Activated T-cell treated with anti-CD3 and anti-CD28 coated beads, Interleukin-2, amount 50 U/mL, for 72 hours (primary cell): ENCODE results near the gene MYO16. TPM values are rescaled to one million over a fixed set of nuclear protein-coding genes. Genes with fewer than 3 reads are reported as not detected.

Experiments
- ATAC-seq, 2 donors: fragments of 150-1000 bp; cut with Tn5 transposase; replicated peaks in 1 of 2; 2 replicates each; pipeline ENCODE4 v1.10.0; 2021; ENCODE audit warnings: moderate library complexity in 2 of 2, mild to moderate bottlenecking in 1 of 2
- DNase-seq, 2 donors: peaks; one replicate each; pipeline ENCODE4 v3.0.0; 2021 to 2022; ENCODE audit warnings: mixed read lengths in 1 of 2
- H3K27ac Mint-ChIP-seq: one replicate; pipeline ENCODE4 v1.8.0; 2022; ENCODE audit warnings: mild to moderate bottlenecking, moderate library complexity, mixed read lengths
- H3K27me3 Mint-ChIP-seq: one replicate; pipeline ENCODE4 v1.8.0; 2022; ENCODE audit warnings: low read depth, mixed read lengths
- H3K36me3 Mint-ChIP-seq, 2 donors: one replicate each; pipeline ENCODE4 v1.8.0; 2022; ENCODE audit warnings: mixed read lengths in 2 of 2, mild to moderate bottlenecking in 1 of 2; ENCODE audit not compliant: insufficient read depth in 2 of 2
- H3K4me1 Mint-ChIP-seq: one replicate; pipeline ENCODE4 v1.8.0; 2022; ENCODE audit warnings: low read depth, mixed read lengths
- H3K4me3 Mint-ChIP-seq, 2 donors: one replicate each; pipeline ENCODE4 v1.8.0; 2022; ENCODE audit warnings: mild to moderate bottlenecking in 2 of 2, mixed read lengths in 2 of 2, moderate library complexity in 2 of 2
- H3K9me3 Mint-ChIP-seq, 2 donors: one replicate each; pipeline ENCODE4 v1.8.0; 2022; ENCODE audit warnings: mixed read lengths in 2 of 2
- total RNA-seq, 2 donors: library from RNA; stranded (reverse); gene quantifications; one replicate each; pipeline ENCODE4 v1.2.3, GENCODE V29; 2022

The MYO16 gene
- total RNA-seq, 2 donors from 2014 or later: not detected

DNA sequence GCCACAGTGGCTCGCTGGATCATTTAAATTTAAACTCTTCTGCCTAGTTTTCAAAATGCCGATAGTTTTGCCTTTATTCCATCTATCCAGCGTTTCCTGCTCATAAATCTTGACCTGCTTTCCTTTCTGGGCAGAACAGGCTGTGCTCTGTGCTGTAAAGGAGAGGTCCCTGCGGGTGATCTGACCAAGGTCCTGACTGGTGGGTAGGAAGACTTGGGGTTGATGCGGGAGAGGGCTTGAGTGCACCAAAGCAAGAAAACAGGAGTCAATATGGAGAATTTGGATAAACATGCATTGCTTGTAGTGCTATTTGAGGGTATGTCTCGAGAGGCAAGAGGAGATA, 533.6 kb downstream of the MYO16 start:
- peaks cover 14% of the 10 kb centered on the region for H3K4me1 Mint-ChIP-seq
- no peaks in the 10 kb centered on the region for H3K36me3 Mint-ChIP-seq
- H3K9me3 Mint-ChIP-seq: peaks cover 0 to 1% of the 10 kb centered on the region in 2 donors
- peak overlapping the region in 1 of 2 donors; percentile 0 for H3K4me3 Mint-ChIP-seq
- ATAC-seq (no peak), DNase-seq (no peak)
- no peak overlapping the region for H3K27ac Mint-ChIP-seq
- peaks cover 48% of the 10 kb centered on the region for H3K27me3 Mint-ChIP-seq

DNA sequence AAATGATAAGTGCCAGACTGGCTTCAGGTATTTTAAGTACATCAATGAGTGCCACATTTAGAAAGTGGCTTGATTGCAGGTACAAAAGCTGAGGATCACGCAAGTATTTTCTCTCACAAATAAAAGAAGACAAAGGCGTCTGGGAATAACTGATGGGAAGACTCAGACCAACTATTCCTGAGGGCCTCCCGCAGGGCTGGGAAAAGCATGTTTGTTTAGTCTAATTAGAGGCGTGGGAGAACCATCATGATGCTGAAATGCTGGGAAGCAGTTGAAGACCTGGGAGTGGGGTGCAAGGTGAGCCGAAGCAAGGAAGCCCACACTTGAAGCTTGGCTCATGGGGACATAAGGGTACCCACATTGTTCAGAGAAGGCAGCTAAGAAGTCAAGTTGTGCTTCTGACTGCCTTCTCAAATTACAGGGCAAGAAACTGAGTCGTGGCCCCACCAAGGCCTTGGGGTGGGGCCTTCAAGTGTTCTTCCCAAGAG, 536.0 kb downstream of the MYO16 start:
- H3K36me3 Mint-ChIP-seq: no peaks in the 10 kb centered on the region
- H3K4me1 Mint-ChIP-seq: peaks cover 14% of the 10 kb centered on the region
- no peak overlapping the region for H3K4me3 Mint-ChIP-seq
- ATAC-seq: no peak
- H3K9me3 Mint-ChIP-seq: peaks cover 0 to 1% of the 10 kb centered on the region in 2 donors
- H3K27ac Mint-ChIP-seq: no peak overlapping the region
- no peak for DNase-seq
- peaks cover 41% of the 10 kb centered on the region for H3K27me3 Mint-ChIP-seq

GRCh38 chr13:109166804-109167203, 537.4 kb downstream of the MYO16 start:
- peaks cover 33% of the 10 kb centered on the region for H3K27me3 Mint-ChIP-seq
- DNase-seq: no peak
- no peak overlapping the region for H3K27ac Mint-ChIP-seq

DNA sequence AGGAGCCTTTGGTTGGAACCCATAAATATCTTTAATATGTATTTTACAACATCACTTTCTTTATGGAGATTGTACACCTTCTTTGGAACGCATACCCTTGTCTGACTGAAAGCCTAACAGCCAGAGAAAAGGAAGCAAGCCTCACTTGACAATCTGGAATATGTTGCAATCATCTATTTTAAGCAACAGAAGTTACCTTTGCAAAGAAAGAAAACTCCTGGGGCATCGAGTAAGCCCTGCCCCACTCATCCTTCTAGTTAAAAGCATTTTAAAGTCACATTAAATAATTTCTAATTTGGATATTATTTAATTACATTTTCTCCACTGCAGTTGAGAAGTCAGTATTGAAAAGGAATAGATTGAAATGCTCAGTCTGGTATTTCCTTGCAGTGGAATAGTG, 542.7 kb downstream of the MYO16 start:
- Mint-ChIP-seq H3K4me3 (no peak overlapping the region), H3K27ac (no peak overlapping the region), H3K36me3 (no peaks in the 10 kb centered on the region), H3K4me1 (no peaks in the 10 kb centered on the region), H3K27me3 (peaks cover 14% of the 10 kb centered on the region), H3K9me3 (no peaks in the 10 kb centered on the region)
- ATAC-seq: no peak
- DNase-seq: no peak

More at GRCh38 chr13:109166804-109167203, 537.4 kb downstream of the MYO16 start:
- peaks cover 8% of the 10 kb centered on the region for H3K4me1 Mint-ChIP-seq
- ATAC-seq: no peak
- H3K4me3 Mint-ChIP-seq: no peak overlapping the region
- H3K36me3 Mint-ChIP-seq: no peaks in the 10 kb centered on the region
- peaks cover 0 to 1% of the 10 kb centered on the region in 2 donors for H3K9me3 Mint-ChIP-seq

DNA sequence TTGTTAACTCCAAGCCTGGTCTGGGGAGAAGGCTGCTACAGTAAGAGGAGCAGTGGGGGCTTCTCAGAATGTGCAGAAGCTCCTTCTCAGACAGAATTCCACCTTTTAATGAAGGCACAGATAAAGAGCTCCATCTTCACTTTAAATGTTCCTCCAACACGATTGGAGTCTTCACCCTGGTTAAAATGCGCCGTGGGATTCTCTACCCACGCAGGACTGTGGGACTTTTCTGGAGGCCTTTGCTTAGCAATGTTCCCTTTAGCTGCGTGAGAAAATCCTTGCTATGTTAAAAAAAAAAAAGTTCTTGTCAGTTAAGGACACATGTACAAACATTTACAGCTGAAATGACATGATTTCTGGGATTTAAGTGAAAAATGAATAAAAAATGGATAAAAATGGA, 546.3 kb downstream of the MYO16 start:
- Mint-ChIP-seq H3K9me3 (no peaks in the 10 kb centered on the region), H3K27me3 (peaks cover 7% of the 10 kb centered on the region), H3K4me1 (no peaks in the 10 kb centered on the region), H3K4me3 (no peak overlapping the region), H3K27ac (no peak overlapping the region), H3K36me3 (no peaks in the 10 kb centered on the region)
- DNase-seq (no peak), ATAC-seq (no peak)

GRCh38 chr13:109180905-109181425, 551.6 kb downstream of the MYO16 start:
- Mint-ChIP-seq H3K4me1 (no peaks in the 10 kb centered on the region), H3K4me3 (no peak overlapping the region), H3K9me3 (no peaks in the 10 kb centered on the region), H3K27ac (no peak overlapping the region), H3K36me3 (no peaks in the 10 kb centered on the region), H3K27me3 (peaks cover 7% of the 10 kb centered on the region)
- ATAC-seq (no peak), DNase-seq (no peak)

DNA sequence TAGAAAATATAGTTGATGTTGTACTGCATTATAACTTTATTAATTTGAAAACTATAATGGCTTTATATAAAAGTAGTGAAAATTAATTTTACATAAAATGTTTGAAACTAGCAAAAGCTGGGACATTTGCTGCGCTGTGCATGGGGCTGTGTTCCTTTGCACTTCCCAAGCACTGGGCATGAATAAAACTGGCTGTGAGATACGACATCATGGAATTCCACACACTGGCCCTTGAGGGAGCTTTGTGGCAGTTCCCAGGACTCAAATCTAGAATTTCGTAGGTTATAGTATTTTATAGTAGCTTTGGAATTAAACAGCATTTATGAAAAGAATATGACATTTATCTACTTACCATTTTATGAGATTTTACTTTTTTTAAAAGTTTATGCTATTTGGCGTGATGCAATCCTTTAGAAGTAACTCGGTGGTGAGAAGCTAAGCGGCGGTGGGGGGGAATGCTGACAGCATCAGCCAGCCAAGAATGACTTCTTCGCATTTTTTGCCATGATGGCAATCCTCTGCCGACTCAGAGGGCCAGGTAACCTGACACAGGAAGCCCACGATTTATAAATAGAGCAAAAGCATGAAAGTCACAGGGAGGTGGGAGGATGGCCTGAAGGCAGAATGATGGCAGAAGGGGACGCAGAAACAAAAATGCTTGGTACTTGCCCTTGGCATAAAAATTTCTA, 553.5 kb downstream of the MYO16 start:
- ATAC-seq: no peak
- no peak for DNase-seq
- Mint-ChIP-seq H3K4me3 (no peak overlapping the region), H3K27me3 (peaks cover 11% of the 10 kb centered on the region), H3K9me3 (no peaks in the 10 kb centered on the region), H3K27ac (no peak overlapping the region), H3K4me1 (no peaks in the 10 kb centered on the region), H3K36me3 (no peaks in the 10 kb centered on the region)

- no peak for DNase-seq
- ATAC-seq: no peak
- H3K4me3 Mint-ChIP-seq: no peak overlapping the region
- H3K27ac Mint-ChIP-seq: no peak overlapping the region
- peaks cover 30% of the 10 kb centered on the region for H3K27me3 Mint-ChIP-seq
- H3K9me3 Mint-ChIP-seq: no peaks in the 10 kb centered on the region
- no peaks in the 10 kb centered on the region for H3K4me1 Mint-ChIP-seq
- H3K36me3 Mint-ChIP-seq: no peaks in the 10 kb centered on the region
These were observed 562.0 kb downstream of the MYO16 start for GRCh38 chr13:109191413-109191812.

DNA sequence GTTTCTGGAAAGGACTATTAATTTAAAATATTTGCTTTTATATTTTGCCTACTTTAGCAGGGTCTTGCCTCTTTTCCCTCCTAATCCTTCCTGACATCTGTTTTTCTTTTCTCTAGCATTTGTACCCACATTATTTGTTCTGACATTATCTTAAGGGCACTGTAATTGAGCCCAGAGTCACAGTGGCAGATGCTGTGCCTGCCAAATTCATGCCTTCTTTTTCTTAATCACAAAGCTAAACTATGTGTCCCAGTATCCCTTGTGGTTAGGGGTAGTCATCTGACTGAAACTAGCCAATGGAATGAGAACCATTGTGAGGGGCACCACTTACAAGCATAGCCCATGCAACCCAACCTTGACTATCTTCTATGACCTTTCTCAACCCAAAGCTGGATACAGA, 562.9 kb downstream of the MYO16 start:
- no peaks in the 10 kb centered on the region for H3K4me1 Mint-ChIP-seq
- H3K36me3 Mint-ChIP-seq: no peaks in the 10 kb centered on the region
- no peak overlapping the region for H3K27ac Mint-ChIP-seq
- H3K9me3 Mint-ChIP-seq: no peaks in the 10 kb centered on the region
- H3K27me3 Mint-ChIP-seq: peaks cover 28% of the 10 kb centered on the region
- DNase-seq (no peak), ATAC-seq (no peak)
- H3K4me3 Mint-ChIP-seq: no peak overlapping the region

DNA sequence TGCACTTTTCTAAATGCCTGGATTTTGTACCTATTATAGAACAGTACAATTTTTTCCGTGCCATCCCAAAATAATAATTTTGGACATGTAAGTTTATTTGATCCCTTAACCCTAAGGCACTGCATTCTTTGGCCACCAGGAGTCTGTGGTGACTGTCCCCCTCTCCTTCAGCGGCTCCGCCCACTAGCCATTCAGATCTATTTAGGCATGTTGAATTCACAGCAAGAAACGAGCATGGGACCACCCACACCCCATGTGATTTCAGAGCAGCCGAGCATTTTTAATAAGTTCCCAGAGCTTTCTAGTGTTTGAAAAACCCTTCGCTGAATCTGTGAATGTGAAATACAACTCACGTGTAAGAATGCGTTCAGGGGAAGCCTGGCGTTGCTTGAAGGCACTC, 567.5 kb downstream of the MYO16 start:
- H3K4me1 Mint-ChIP-seq: no peaks in the 10 kb centered on the region
- H3K27ac Mint-ChIP-seq: no peak overlapping the region
- H3K36me3 Mint-ChIP-seq: no peaks in the 10 kb centered on the region
- H3K4me3 Mint-ChIP-seq: no peak overlapping the region
- H3K9me3 Mint-ChIP-seq: no peaks in the 10 kb centered on the region
- ATAC-seq: no peak
- peaks cover 12% of the 10 kb centered on the region for H3K27me3 Mint-ChIP-seq
- DNase-seq: no peak

DNA sequence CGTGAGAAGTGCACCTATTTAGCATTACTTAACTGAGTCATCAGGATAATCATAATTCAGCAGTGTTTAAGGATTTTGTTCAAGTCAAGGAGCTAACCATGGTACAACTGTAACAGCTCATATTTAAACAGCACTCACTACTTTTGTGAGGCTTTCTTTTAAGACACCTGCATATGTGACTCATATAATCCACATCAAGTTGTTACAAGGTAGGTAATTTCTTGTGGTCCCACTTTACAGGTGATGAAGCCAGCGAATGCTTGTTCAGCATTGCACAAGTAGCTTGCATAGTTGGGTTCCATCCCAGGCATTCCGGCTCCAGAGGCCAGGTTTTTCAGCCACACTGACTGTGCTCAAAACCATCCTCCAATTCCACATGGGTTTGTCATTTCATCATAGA, 569.2 kb downstream of the MYO16 start:
- no peak for DNase-seq
- H3K4me3 Mint-ChIP-seq: no peak overlapping the region
- H3K9me3 Mint-ChIP-seq: peaks cover 0 to 4% of the 10 kb centered on the region in 2 donors
- no peaks in the 10 kb centered on the region for H3K36me3 Mint-ChIP-seq
- no peak for ATAC-seq
- H3K27me3 Mint-ChIP-seq: peaks cover 12% of the 10 kb centered on the region
- H3K4me1 Mint-ChIP-seq: no peaks in the 10 kb centered on the region
- H3K27ac Mint-ChIP-seq: no peak overlapping the region

DNA sequence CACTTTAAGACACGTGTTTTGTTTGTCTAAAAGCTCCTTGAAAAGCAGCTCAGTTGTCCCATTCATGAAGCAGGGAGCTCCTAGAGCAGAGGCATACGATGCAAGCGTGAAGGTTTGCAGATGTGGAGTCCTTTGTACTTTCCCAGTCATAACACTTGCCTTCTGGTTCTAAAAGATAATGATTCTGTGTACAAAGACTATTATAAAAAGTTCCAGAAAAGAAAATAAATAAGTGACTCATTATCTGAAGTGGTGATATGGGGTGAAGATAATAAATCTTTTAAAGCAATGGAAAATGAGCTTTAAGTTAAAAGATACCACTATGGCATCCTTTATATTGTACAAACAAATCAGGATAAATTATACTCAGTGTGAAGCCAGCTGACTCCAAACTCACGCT, 569.9 kb downstream of the MYO16 start:
- peaks cover 0 to 4% of the 10 kb centered on the region in 2 donors for H3K9me3 Mint-ChIP-seq
- H3K27me3 Mint-ChIP-seq: peaks cover 12% of the 10 kb centered on the region

DNA sequence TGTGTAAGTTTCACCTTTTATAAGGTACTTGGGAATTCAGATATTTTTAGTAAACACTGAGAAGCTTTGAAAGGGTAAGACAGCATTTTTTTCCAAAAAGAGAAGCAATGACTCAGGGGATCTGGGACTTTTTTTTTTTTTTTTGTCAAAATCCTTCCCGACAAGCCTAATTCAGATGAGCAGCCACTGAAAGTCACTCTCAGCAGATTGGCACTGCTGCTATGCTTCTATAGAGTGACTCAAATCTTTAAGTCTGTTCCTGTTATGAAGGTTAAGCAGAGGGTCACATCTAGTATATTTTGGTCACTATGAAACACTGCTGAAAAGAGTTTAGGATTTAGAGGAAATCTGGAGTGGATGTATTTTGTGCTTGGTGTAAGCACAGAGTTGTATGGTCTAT, 571.1 kb downstream of the MYO16 start:
- Mint-ChIP-seq H3K36me3 (no peaks in the 10 kb centered on the region), H3K4me3 (no peak overlapping the region), H3K27me3 (peaks cover 12% of the 10 kb centered on the region), H3K9me3 (peaks cover 0 to 4% of the 10 kb centered on the region in 2 donors), H3K4me1 (no peaks in the 10 kb centered on the region), H3K27ac (no peak overlapping the region)
- DNase-seq (no peak), ATAC-seq (no peak)

More for the DNA sequence above, 569.9 kb downstream of the MYO16 start:
- ATAC-seq (no peak), DNase-seq (no peak)
- Mint-ChIP-seq H3K27ac (no peak overlapping the region), H3K4me3 (no peak overlapping the region), H3K36me3 (no peaks in the 10 kb centered on the region), H3K4me1 (no peaks in the 10 kb centered on the region)

DNA sequence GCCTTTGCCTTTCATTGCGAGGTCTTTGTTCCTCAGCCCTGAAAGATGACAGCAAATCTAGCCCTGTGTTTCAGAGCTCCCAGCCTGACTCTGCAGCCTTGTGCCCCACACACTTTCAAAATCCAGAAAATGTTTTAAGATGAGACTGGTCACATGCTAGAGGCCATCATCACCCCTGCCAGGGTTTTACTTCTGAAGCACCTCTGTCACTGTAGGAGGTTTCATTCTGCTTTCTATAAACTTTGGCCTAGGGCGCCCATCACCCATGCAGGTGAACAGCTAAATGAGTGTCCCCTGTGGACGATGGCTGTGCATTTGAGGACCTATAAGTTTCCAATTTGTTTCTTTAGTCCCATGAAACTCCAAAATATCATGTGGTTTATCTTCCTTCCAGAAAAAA, 574.2 kb downstream of the MYO16 start:
- DNase-seq (no peak), ATAC-seq (no peak)
- no peak overlapping the region for H3K27ac Mint-ChIP-seq
- peaks cover 5% of the 10 kb centered on the region for H3K27me3 Mint-ChIP-seq
- no peak overlapping the region for H3K4me3 Mint-ChIP-seq
- H3K4me1 Mint-ChIP-seq: no peaks in the 10 kb centered on the region
- peaks cover 0 to 5% of the 10 kb centered on the region in 2 donors for H3K9me3 Mint-ChIP-seq
- H3K36me3 Mint-ChIP-seq: no peaks in the 10 kb centered on the region
